ENCODE data around the gene CCR6.

Gene CCR6

DNA sequence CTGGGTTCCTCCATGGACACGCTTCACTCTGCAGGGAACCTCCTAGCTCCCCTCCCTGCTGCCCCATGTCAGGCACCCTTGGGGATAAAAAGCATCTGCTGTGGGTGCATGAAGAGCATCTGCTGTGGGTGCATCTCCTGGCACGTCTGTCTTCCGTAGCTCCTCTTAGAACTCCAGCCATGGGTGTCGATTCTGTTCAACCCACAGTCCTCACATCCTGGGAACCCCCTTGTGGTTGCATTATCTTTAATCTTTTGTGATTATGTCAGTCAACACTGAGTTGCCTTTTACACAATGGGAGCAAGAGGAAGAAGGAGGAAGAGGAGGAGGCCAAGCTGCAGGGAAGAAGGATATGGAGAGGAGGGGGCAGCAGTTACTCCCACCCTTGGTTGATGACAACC, 24.1 kb upstream of the CCR6 start:
- Histone ChIP-seq H3K36me3 (ENCODE audit: control insufficient read depth, insufficient read depth, low read length) (no peaks in the 10 kb centered on the region), H3K27ac (ENCODE audit: insufficient read depth, low read depth, low read length, poor library complexity, severe bottlenecking) (no peak overlapping the region), H3K27me3 (ENCODE audit: control insufficient read depth, insufficient read depth, low read length, poor library complexity, severe bottlenecking) (no peaks in the 10 kb centered on the region), H3K9me3 (ENCODE audit: control insufficient read depth, low read length) (no peaks in the 10 kb centered on the region), H3K4me1 (ENCODE audit: control insufficient read depth, insufficient read depth, low read length) (peaks cover 15% of the 10 kb centered on the region), H3K4me3 (ENCODE audit: insufficient read depth, low read depth, low read length) (no peak overlapping the region)
- 60 to 69% methylated on average over 4 of the region's 4 CpGs for WGBS, 2 experiments

DNA sequence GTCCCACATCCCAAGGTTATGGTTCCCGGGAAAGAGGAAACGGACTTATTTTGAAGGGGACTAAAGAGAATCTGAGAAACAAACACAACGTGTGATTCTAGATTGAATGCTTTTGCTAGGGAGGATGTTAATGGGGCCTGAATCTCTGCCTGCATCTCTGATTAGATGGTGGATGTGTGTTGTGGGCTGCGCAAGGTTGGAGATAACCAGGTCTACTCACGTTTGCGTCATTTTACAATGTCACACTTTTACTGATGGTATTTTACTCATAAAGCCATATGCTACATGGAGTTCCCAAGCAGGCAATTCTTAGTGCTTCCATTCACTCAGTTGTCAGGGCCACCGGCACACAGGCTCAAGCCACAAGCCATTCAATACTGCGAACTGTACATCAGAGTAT, 23.2 kb upstream of the CCR6 start:
- H3K9me3 ChIP-seq (ENCODE audit: control insufficient read depth, low read length), result no peaks in the 10 kb centered on the region
- H3K4me1 ChIP-seq (ENCODE audit: control insufficient read depth, insufficient read depth, low read length), result peaks cover 12% of the 10 kb centered on the region
- no peak overlapping the region for H3K27ac ChIP-seq (ENCODE audit: insufficient read depth, low read depth, low read length, poor library complexity, severe bottlenecking)
- no peaks in the 10 kb centered on the region for H3K27me3 ChIP-seq (ENCODE audit: control insufficient read depth, insufficient read depth, low read length, poor library complexity, severe bottlenecking)
- no peaks in the 10 kb centered on the region for H3K36me3 ChIP-seq (ENCODE audit: control insufficient read depth, insufficient read depth, low read length)
- no peak overlapping the region for H3K4me3 ChIP-seq (ENCODE audit: insufficient read depth, low read depth, low read length)
- 95 to 97% methylated on average over 8 of the region's 8 CpGs for WGBS, 2 experiments

DNA sequence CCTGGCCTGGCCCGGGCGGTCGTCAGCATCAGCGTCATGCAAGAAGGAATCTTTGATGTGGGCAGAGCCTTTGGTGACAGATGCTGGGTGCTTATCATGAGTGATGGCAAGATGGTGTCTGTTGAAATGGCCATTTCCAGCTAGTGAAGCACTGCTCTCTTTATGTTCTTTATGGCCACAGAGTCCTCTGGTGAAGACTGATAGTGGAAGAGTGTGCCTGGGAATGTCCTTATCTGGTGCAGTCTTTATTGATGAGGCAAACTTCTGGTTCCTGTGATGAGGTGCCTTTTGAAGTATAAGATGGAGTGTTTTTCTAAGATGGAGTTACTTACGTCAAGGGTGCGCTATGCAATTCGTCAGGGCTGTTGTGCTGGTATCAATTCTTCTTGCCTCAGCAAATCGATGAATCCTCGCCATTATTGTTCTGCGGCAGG, 22.6 kb upstream of the CCR6 start:
- 77% methylated on average over 10 of the region's 10 CpGs for WGBS, 2 experiments
- no peaks in the 10 kb centered on the region for H3K36me3 ChIP-seq (ENCODE audit: control insufficient read depth, insufficient read depth, low read length)
- no peaks in the 10 kb centered on the region for H3K27me3 ChIP-seq (ENCODE audit: control insufficient read depth, insufficient read depth, low read length, poor library complexity, severe bottlenecking)
- no peaks in the 10 kb centered on the region for H3K9me3 ChIP-seq (ENCODE audit: control insufficient read depth, low read length)
- H3K4me3 ChIP-seq (ENCODE audit: insufficient read depth, low read depth, low read length), result no peak overlapping the region
- no peak overlapping the region for H3K27ac ChIP-seq (ENCODE audit: insufficient read depth, low read depth, low read length, poor library complexity, severe bottlenecking)
- H3K4me1 ChIP-seq (ENCODE audit: control insufficient read depth, insufficient read depth, low read length), result peaks cover 6% of the 10 kb centered on the region

DNA sequence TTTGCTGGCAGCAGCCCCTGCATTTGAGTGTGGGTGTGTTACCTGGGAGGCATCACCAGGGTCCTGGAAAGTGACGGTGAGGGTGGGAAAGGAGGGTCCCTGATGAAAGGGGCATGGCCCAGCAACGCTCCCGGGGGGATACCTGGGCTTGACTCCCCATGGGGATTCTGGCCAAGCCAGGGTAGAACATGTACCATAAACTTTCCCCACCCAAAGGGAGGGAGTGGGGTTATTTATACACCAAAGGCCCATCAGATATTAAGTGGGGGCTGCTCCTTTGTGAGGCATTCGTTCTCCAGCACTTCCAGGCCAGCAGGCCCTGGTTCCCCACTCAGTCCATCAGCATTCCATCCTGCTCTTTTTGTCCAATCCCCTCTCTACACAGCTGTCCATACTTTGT, 20.6 kb upstream of the CCR6 start:
- H3K4me3 ChIP-seq (ENCODE audit: insufficient read depth, low read depth, low read length), result no peak overlapping the region
- peaks cover 3% of the 10 kb centered on the region for H3K4me1 ChIP-seq (ENCODE audit: control insufficient read depth, insufficient read depth, low read length)
- H3K36me3 ChIP-seq (ENCODE audit: control insufficient read depth, insufficient read depth, low read length), result no peaks in the 10 kb centered on the region
- 64 to 71% methylated on average over 4 of the region's 4 CpGs for WGBS, 2 experiments
- H3K27me3 ChIP-seq (ENCODE audit: control insufficient read depth, insufficient read depth, low read length, poor library complexity, severe bottlenecking), result no peaks in the 10 kb centered on the region
- no peaks in the 10 kb centered on the region for H3K9me3 ChIP-seq (ENCODE audit: control insufficient read depth, low read length)
- no peak overlapping the region for H3K27ac ChIP-seq (ENCODE audit: insufficient read depth, low read depth, low read length, poor library complexity, severe bottlenecking)

GRCh38 chr6:167103041-167103891, 19.6 kb upstream of the CCR6 start:
- no peaks in the 10 kb centered on the region for H3K9me3 ChIP-seq (ENCODE audit: control insufficient read depth, low read length)
- H3K4me1 ChIP-seq (ENCODE audit: control insufficient read depth, insufficient read depth, low read length), result peaks cover 3% of the 10 kb centered on the region
- WGBS, 2 experiments, result 93 to 95% methylated on average over 11 of the region's 11 CpGs
- H3K27me3 ChIP-seq (ENCODE audit: control insufficient read depth, insufficient read depth, low read length, poor library complexity, severe bottlenecking), result no peaks in the 10 kb centered on the region
- no peak overlapping the region for H3K4me3 ChIP-seq (ENCODE audit: insufficient read depth, low read depth, low read length)
- H3K27ac ChIP-seq (ENCODE audit: insufficient read depth, low read depth, low read length, poor library complexity, severe bottlenecking), result no peak overlapping the region
- no peaks in the 10 kb centered on the region for H3K36me3 ChIP-seq (ENCODE audit: control insufficient read depth, insufficient read depth, low read length)

- no peaks in the 10 kb centered on the region for H3K36me3 ChIP-seq (ENCODE audit: control insufficient read depth, insufficient read depth, low read length)
- H3K9me3 ChIP-seq (ENCODE audit: control insufficient read depth, low read length), result no peaks in the 10 kb centered on the region
- H3K27me3 ChIP-seq (ENCODE audit: control insufficient read depth, insufficient read depth, low read length, poor library complexity, severe bottlenecking), result no peaks in the 10 kb centered on the region
- WGBS, 2 experiments, result 93 to 95% methylated on average over 3 of the region's 3 CpGs
- H3K4me3 ChIP-seq (ENCODE audit: insufficient read depth, low read depth, low read length), result no peak overlapping the region
- H3K4me1 ChIP-seq (ENCODE audit: control insufficient read depth, insufficient read depth, low read length), result no peaks in the 10 kb centered on the region
- H3K27ac ChIP-seq (ENCODE audit: insufficient read depth, low read depth, low read length, poor library complexity, severe bottlenecking), result no peak overlapping the region
These were observed 18.5 kb upstream of the CCR6 start for GRCh38 chr6:167104388-167104787.

DNA sequence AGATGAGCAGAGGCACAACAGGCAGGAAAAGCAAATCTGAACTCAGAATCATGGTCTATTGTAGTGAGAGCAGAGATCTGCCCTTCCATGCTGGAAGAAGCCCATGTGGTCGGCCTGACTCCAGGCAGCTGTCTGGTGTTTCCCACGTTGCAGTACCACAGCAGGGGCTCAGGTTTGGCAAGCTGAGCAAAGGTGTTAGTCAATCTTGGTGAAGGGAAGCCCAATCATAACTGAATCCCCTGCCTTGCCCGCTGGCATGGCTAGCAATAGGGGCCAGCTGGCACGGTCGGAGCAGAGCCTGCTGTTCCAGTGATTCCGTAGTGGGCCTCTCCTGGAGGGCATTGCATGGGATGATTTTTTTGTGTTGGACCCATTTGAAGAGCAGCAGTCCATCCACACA, 17.8 kb upstream of the CCR6 start:
- H3K4me1 ChIP-seq (ENCODE audit: control insufficient read depth, insufficient read depth, low read length), result no peaks in the 10 kb centered on the region
- H3K4me3 ChIP-seq (ENCODE audit: insufficient read depth, low read depth, low read length), result no peak overlapping the region
- no peaks in the 10 kb centered on the region for H3K9me3 ChIP-seq (ENCODE audit: control insufficient read depth, low read length)
- no peak overlapping the region for H3K27ac ChIP-seq (ENCODE audit: insufficient read depth, low read depth, low read length, poor library complexity, severe bottlenecking)
- WGBS, 2 experiments, result 92 to 93% methylated on average over 6 of the region's 6 CpGs
- H3K27me3 ChIP-seq (ENCODE audit: control insufficient read depth, insufficient read depth, low read length, poor library complexity, severe bottlenecking), result no peaks in the 10 kb centered on the region
- no peaks in the 10 kb centered on the region for H3K36me3 ChIP-seq (ENCODE audit: control insufficient read depth, insufficient read depth, low read length)

DNA sequence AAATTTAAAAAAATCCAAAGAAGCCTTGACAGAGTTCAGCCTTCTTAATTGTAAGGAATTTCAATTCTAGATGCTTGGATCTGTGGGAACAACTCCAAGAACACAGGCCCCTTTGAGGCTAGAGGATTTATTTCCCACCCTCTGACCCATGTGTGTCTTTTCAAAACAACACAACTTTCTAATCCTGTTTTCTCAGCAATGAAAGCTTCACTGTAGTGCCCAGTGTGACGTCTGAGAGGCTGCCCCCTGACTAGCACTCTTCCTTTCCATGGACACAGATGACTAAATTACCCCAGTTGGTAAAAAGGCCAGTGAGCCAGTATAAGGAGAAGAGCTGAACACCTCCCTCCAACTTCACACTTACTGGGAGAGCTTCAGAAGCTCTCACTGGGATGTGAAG, 16.5 kb upstream of the CCR6 start:
- Histone ChIP-seq H3K27ac (ENCODE audit: insufficient read depth, low read depth, low read length, poor library complexity, severe bottlenecking) (no peak overlapping the region), H3K36me3 (ENCODE audit: control insufficient read depth, insufficient read depth, low read length) (no peaks in the 10 kb centered on the region), H3K4me3 (ENCODE audit: insufficient read depth, low read depth, low read length) (no peak overlapping the region), H3K27me3 (ENCODE audit: control insufficient read depth, insufficient read depth, low read length, poor library complexity, severe bottlenecking) (no peaks in the 10 kb centered on the region), H3K9me3 (ENCODE audit: control insufficient read depth, low read length) (no peaks in the 10 kb centered on the region), H3K4me1 (ENCODE audit: control insufficient read depth, insufficient read depth, low read length) (no peaks in the 10 kb centered on the region)
- 56 to 59% methylated on average over 1 of the region's 1 CpG for WGBS, 2 experiments

GRCh38 chr6:167107787-167108186, 15.1 kb upstream of the CCR6 start:
- Histone ChIP-seq H3K4me3 (ENCODE audit: insufficient read depth, low read depth, low read length) (no peak overlapping the region), H3K4me1 (ENCODE audit: control insufficient read depth, insufficient read depth, low read length) (no peaks in the 10 kb centered on the region), H3K36me3 (ENCODE audit: control insufficient read depth, insufficient read depth, low read length) (no peaks in the 10 kb centered on the region), H3K9me3 (ENCODE audit: control insufficient read depth, low read length) (no peaks in the 10 kb centered on the region), H3K27me3 (ENCODE audit: control insufficient read depth, insufficient read depth, low read length, poor library complexity, severe bottlenecking) (no peaks in the 10 kb centered on the region), H3K27ac (ENCODE audit: insufficient read depth, low read depth, low read length, poor library complexity, severe bottlenecking) (no peak overlapping the region)
- 80 to 81% methylated on average over 7 of the region's 7 CpGs for WGBS, 2 experiments

GRCh38 chr6:167108278-167108677, 14.6 kb upstream of the CCR6 start:
- 94 to 95% methylated on average over 5 of the region's 5 CpGs for WGBS, 2 experiments
- no peaks in the 10 kb centered on the region for H3K9me3 ChIP-seq (ENCODE audit: control insufficient read depth, low read length)
- no peaks in the 10 kb centered on the region for H3K27me3 ChIP-seq (ENCODE audit: control insufficient read depth, insufficient read depth, low read length, poor library complexity, severe bottlenecking)
- H3K4me1 ChIP-seq (ENCODE audit: control insufficient read depth, insufficient read depth, low read length), result no peaks in the 10 kb centered on the region
- no peak overlapping the region for H3K27ac ChIP-seq (ENCODE audit: insufficient read depth, low read depth, low read length, poor library complexity, severe bottlenecking)
- H3K4me3 ChIP-seq (ENCODE audit: insufficient read depth, low read depth, low read length), result no peak overlapping the region
- no peaks in the 10 kb centered on the region for H3K36me3 ChIP-seq (ENCODE audit: control insufficient read depth, insufficient read depth, low read length)
